Endodermal cell (in vitro differentiated cells): ENCODE measurements around the gene GJA10. TPM values are rescaled to one million over a fixed set of nuclear protein-coding genes. Genes with fewer than 3 reads are reported as not detected.

Experiments used
- DNase-seq: peaks from one replicate; pipeline ENCODE4 v3.0.0-alpha.2; 2017
- H3K27ac ChIP-seq: 2 replicates; pipeline ENCODE4 v1.5.1; 2013; ENCODE audit warnings: mild to moderate bottlenecking, low read depth, low read length, moderate library complexity
- H3K27me3 ChIP-seq: 2 replicates; pipeline ENCODE4 v1.6.1; 2013; ENCODE audit warnings: mild to moderate bottlenecking, low read length, moderate library complexity; ENCODE audit not compliant: insufficient read depth, control insufficient read depth, poor library complexity, severe bottlenecking
- H3K36me3 ChIP-seq: 2 replicates; pipeline ENCODE4 v1.7.0; 2013; ENCODE audit warnings: mild to moderate bottlenecking, low read length, moderate library complexity; ENCODE audit not compliant: control insufficient read depth, insufficient read depth
- H3K4me1 ChIP-seq: one replicate; pipeline ENCODE4 v1.7.0; 2013; ENCODE audit warnings: low read length; ENCODE audit not compliant: control insufficient read depth, insufficient read depth
- H3K4me3 ChIP-seq: 2 replicates; pipeline ENCODE4 v1.5.1; 2013; ENCODE audit warnings: mild to moderate bottlenecking, low read length, moderate library complexity
- H3K9ac ChIP-seq: 2 replicates; pipeline ENCODE4 v1.6.1; 2013; ENCODE audit warnings: mild to moderate bottlenecking, low read length, moderate library complexity; ENCODE audit not compliant: poor library complexity, severe bottlenecking; ENCODE audit errors: extremely low read depth
- H3K9me3 ChIP-seq: 2 replicates; pipeline ENCODE4 v1.6.1; 2013; ENCODE audit warnings: mild to moderate bottlenecking, low read length, moderate library complexity; ENCODE audit not compliant: control insufficient read depth
- H3K27ac Mint-ChIP-seq: 2 replicates; pipeline ENCODE4 v1.8.0; 2020; ENCODE audit warnings: mixed read lengths
- H3K27me3 Mint-ChIP-seq: 2 replicates; pipeline ENCODE4 v1.8.0; 2021; ENCODE audit warnings: mild to moderate bottlenecking, mixed read lengths; ENCODE audit not compliant: insufficient read depth
- H3K36me3 Mint-ChIP-seq: 2 replicates; pipeline ENCODE4 v1.8.0; 2020; ENCODE audit warnings: low read depth, mixed read lengths
- H3K4me1 Mint-ChIP-seq: 2 replicates; pipeline ENCODE4 v1.8.0; 2020; ENCODE audit warnings: mixed read lengths
- H3K4me3 Mint-ChIP-seq: 2 replicates; pipeline ENCODE4 v1.8.0; 2020; ENCODE audit warnings: mild to moderate bottlenecking, moderate library complexity, mixed read lengths
- H3K9me3 Mint-ChIP-seq: 2 replicates; pipeline ENCODE4 v1.8.0; 2020; ENCODE audit warnings: mild to moderate bottlenecking, mixed read lengths
- WGBS, 2 experiments: methylation state at CpG; one replicate each; pipeline versions ENCODE4 v1.1.5 to v1.1.7; 2013; ENCODE audit warnings: missing lambda C conversion rate in 2 of 2, mixed read lengths in 1 of 2; ENCODE audit not compliant: insufficient coverage in 1 of 2, insufficient read length in 1 of 2; 5-methylcytosine and 5-hydroxymethylcytosine counted together
- total RNA-seq, 2 donors: library from RNA; stranded (reverse); fragmentation: NEBNext Ultra II Directional in 1 of 2; extraction: Animal tissue kit (Norgen Biotek cat#: 25700) in 1 of 2; gene quantifications; 2 replicates in 1 of 2; 3 replicates in 1 of 2; pipeline ENCODE4 v1.2.1, GENCODE V29; 2021
- TF ChIP-seq, protein P1 (sequence below): fragments of 200-600 bp; sonication (generic); conservative IDR thresholded peaks from 2 replicates; pipeline ENCODE4 v1.5.0; 2021; ENCODE audit warnings: antibody characterized with exemption, mild to moderate bottlenecking

GJA10 gene
- total RNA-seq, 2 donors from 2014 or later = 0.42 TPM; not detected in 1

DNA sequence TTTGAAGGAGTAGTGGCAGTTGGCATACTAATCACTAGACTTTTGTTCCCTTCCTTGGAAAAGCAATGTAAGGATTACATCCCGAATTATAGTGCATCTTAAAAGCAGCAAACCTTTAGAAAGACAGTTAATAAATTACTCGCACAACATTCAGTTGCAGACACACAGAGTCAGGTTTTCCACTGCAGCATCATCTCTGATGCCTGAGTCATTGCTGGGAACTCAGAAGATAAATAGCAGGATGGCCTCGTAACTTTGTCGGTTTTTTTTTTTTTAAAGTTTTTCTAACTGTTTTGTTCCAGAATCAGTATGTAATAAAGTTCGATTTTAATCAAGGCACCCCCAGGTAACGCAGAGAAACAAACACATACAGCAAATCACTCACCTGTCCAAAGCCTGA lies 34.3 kb downstream of the GJA10 start:
- Histone ChIP-seq H3K4me1 (no peaks in the 10 kb centered on the region), H3K9me3 (no peaks in the 10 kb centered on the region), H3K27me3 (no peaks in the 10 kb centered on the region), H3K9ac (no peak overlapping the region), H3K27ac (no peak overlapping the region), H3K36me3 (peaks cover 18% of the 10 kb centered on the region), H3K4me3 (no peak overlapping the region)
- H3K4me3 Mint-ChIP-seq = no peak overlapping the region
- H3K27ac Mint-ChIP-seq = peak overlapping the region; percentile 52
- TF ChIP-seq, protein P1, sequence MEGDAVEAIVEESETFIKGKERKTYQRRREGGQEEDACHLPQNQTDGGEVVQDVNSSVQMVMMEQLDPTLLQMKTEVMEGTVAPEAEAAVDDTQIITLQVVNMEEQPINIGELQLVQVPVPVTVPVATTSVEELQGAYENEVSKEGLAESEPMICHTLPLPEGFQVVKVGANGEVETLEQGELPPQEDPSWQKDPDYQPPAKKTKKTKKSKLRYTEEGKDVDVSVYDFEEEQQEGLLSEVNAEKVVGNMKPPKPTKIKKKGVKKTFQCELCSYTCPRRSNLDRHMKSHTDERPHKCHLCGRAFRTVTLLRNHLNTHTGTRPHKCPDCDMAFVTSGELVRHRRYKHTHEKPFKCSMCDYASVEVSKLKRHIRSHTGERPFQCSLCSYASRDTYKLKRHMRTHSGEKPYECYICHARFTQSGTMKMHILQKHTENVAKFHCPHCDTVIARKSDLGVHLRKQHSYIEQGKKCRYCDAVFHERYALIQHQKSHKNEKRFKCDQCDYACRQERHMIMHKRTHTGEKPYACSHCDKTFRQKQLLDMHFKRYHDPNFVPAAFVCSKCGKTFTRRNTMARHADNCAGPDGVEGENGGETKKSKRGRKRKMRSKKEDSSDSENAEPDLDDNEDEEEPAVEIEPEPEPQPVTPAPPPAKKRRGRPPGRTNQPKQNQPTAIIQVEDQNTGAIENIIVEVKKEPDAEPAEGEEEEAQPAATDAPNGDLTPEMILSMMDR = no peak
- no peak for DNase-seq
- 93 to 96% methylated on average over 4 to 6 of the region's 6 CpGs for WGBS, 2 experiments
- peaks cover 11% of the 10 kb centered on the region for H3K4me1 Mint-ChIP-seq
- H3K27me3 Mint-ChIP-seq = no peaks in the 10 kb centered on the region
- no peaks in the 10 kb centered on the region for H3K9me3 Mint-ChIP-seq
- H3K36me3 Mint-ChIP-seq = peaks cover 22% of the 10 kb centered on the region

DNA sequence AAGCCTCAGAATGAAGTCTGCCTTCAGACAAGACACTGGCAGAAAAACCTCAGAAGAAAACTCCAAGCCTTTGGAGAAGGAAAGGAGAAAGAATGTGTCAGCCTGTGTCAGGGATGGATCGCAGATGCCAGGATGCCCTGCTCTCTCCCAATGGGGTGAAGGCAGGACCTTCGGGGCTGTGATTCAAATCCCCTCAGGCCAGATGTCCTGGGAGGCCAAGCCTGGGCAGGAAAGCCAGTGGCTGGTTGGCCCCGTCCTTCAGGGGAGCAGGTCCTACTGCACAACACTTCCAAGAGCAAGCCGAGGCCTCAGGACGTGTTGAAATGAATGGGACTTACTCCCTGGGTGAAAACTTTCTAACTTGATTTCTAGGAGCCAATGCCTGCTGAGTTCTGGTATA lies 36.5 kb downstream of the GJA10 start:
- no peaks in the 10 kb centered on the region for H3K9me3 Mint-ChIP-seq
- no peaks in the 10 kb centered on the region for H3K27me3 ChIP-seq
- TF ChIP-seq, protein P1 = no peak
- no peaks in the 10 kb centered on the region for H3K27me3 Mint-ChIP-seq
- peaks cover 15% of the 10 kb centered on the region for H3K4me1 Mint-ChIP-seq
- H3K9ac ChIP-seq = no peak overlapping the region
- H3K4me3 ChIP-seq = no peak overlapping the region
- H3K4me3 Mint-ChIP-seq = no peak overlapping the region
- no peaks in the 10 kb centered on the region for H3K9me3 ChIP-seq
- H3K27ac Mint-ChIP-seq = no peak overlapping the region
- H3K36me3 ChIP-seq = peaks cover 18% of the 10 kb centered on the region
- H3K36me3 Mint-ChIP-seq = peaks cover 27% of the 10 kb centered on the region
- WGBS, 2 experiments = 96 to 100% methylated on average over 3 to 5 of the region's 5 CpGs
- H3K4me1 ChIP-seq = no peaks in the 10 kb centered on the region
- no peak overlapping the region for H3K27ac ChIP-seq
- no peak for DNase-seq

DNA sequence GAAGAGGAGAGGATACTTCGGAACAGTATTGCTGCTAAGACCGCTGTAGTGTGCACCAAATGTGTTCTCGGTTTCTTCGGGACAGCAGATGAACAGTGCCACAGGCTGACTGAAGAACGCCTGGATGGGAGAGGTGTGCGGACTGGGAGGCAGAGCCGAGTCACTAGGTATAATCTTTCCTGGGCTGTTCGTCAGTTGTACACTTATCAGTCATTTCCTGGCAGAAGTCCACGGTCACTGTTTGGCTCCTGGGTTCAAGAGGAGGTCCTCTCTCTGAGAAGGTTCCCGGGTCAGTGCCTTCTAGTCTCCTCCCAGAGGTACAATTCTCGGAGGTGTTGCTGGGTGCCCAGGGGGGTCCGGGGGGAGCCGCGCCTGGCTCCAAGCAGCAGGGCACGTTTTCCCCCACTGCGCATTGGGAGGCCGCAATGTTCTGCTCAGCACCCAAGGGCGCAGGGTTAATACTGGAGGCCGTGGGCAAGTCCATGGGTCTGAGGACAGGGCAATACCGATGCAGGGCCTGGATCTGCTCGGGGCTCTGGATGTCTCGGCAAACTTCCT lies 38.1 kb downstream of the GJA10 start:
- no peaks in the 10 kb centered on the region for H3K9me3 Mint-ChIP-seq
- WGBS, 2 experiments = 95 to 98% methylated on average over 16 to 22 of the region's 22 CpGs
- Histone ChIP-seq H3K9ac (no peak overlapping the region), H3K27me3 (no peaks in the 10 kb centered on the region), H3K4me3 (no peak overlapping the region), H3K4me1 (no peaks in the 10 kb centered on the region), H3K36me3 (peaks cover 25% of the 10 kb centered on the region), H3K9me3 (no peaks in the 10 kb centered on the region), H3K27ac (no peak overlapping the region)
- DNase-seq = peak; percentile 35
- H3K27me3 Mint-ChIP-seq = no peaks in the 10 kb centered on the region
- peaks cover 41% of the 10 kb centered on the region for H3K36me3 Mint-ChIP-seq
- H3K4me3 Mint-ChIP-seq = no peak overlapping the region
- H3K4me1 Mint-ChIP-seq = peaks cover 15% of the 10 kb centered on the region
- H3K27ac Mint-ChIP-seq = peak overlapping the region; percentile 50
- TF ChIP-seq, protein P1 = no peak
